NCI-H1048 (cell line): Measurements from ENCODE around the gene TCF25.
"Not testable (repeated sequence)": the region's sequence is repeated elsewhere in the genome, so short reads cannot be mapped to it uniquely, and the experiment has no call there.

Source experiments
- DNase-seq: peaks from one replicate; lab custom pipeline; 2025; lab: John Stamatoyannopoulos, UW

TCF25 gene

GRCh38 chr16:89920723-89921122 lies 47.3 kb downstream of the TCF25 start:
- DNase-seq, result no peak

DNA sequence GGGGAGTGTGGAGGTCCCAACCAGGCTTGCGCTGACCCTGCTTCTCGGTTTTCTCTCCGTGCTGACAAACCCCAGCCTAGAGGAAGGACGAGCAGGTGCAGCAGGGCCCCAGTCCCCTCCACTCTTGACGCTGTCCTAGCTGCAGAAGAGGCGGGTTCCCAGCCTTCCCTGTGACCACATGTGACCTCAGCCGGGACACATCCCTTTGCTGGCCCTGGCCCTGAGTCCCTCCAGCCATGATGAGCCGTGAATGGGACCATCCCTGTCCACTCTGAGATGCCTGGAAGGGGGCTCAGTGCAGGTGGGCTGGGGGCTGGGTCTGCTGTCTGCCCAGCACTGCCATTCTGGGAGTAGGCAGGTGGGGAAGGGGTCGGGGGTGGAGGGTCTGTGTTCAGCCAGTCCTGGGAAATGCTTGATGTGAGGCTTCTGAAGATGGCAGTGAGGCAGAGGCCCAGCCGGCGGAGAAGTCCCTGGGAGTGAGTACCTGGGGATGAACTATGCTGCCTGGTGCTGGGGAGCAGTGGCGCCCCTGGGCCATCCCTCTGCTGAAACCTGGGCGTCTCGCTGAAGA lies 47.8 kb downstream of the TCF25 start:
- DNase-seq, result no peak

DNA sequence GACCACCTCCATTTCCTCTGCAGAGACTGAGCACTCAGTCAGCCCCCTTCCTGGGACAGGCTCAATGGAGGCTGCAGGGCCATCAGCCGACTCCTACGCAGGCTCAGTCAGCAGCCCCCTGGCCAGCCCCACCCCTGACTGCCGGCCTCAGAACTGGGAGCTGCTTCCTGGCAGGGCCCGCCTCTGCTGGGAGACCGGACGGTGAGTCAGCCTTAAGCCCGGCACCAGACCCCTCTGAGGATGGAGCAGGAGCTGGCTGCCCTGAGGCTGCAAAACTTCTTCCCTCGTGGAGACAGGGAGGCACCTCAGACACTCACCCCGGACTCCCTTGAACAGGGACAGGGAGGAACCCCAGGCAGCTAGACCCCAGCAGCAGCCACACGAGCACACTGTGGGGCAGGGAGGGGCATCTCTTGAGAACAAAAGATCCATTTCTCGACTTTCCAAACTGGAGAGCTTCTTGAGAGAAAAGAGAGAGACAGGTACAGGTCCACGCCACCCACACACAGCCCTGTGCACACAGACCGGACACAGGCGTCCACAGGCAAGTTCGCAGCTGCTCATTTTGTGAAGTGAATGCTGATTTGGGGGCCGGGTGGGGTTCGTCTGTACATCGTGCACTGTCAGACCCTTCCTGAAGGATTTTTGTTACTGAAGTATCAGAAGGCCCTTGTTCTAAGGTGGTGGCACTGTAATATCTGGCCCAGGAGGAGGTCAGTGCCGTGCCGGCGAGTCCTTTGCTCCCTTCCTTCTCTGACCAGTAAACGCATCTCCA lies 48.5 kb downstream of the TCF25 start:
- no peak for DNase-seq

- no peak for DNase-seq
Measured at GRCh38 chr16:89922477-89922883, 49.1 kb downstream of the TCF25 start.

GRCh38 chr16:89922884-89923639 lies 49.7 kb downstream of the TCF25 start, which contains the start of gene TUBB3:
TUBB3 (plus strand) TSS chr16:89923342; CDS start chr16:89923402, 60 bp downstream.
- peak; percentile 9 for DNase-seq

DNA sequence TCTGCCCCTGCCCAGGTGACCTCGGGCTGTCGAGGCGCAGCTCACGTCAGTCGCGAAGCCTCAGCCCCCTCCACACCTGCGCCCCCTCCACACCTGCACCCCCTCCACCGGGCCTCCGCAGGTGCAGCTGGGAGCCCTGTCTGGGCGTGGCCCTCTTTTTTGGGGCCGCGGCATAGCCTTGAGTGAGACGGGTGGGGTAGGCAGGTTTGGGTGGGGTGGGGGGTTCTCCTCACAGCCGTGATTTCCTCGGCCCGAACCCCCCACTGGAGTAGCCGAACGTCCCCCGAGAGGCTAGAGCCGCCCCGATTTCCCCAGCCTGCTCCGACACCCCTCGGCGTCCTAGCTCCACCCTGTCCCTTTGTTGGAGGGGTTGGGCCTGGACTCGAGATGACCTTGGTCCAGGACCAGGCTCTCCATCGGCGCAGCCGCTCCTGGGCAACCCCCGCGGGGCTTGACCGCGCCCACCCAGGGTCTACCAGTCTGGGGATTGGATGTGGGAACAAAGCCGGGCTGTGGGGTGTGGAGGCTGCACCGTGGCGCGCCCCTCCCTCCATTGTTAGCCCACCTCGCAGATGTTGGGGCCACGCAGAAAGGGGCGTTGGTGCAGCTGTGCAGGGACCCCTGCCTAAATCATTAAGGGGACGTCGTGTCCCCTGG lies 50.4 kb downstream of the TCF25 start:
- DNase-seq, result no peak

GRCh38 chr16:89924297-89924924 lies 51.0 kb downstream of the TCF25 start:
- DNase-seq, result no peak

- no peak for DNase-seq
Measured at GRCh38 chr16:89924925-89925307, 51.5 kb downstream of the TCF25 start.

- no peak for DNase-seq
Measured at GRCh38 chr16:89925596-89926079, 52.2 kb downstream of the TCF25 start.

DNA sequence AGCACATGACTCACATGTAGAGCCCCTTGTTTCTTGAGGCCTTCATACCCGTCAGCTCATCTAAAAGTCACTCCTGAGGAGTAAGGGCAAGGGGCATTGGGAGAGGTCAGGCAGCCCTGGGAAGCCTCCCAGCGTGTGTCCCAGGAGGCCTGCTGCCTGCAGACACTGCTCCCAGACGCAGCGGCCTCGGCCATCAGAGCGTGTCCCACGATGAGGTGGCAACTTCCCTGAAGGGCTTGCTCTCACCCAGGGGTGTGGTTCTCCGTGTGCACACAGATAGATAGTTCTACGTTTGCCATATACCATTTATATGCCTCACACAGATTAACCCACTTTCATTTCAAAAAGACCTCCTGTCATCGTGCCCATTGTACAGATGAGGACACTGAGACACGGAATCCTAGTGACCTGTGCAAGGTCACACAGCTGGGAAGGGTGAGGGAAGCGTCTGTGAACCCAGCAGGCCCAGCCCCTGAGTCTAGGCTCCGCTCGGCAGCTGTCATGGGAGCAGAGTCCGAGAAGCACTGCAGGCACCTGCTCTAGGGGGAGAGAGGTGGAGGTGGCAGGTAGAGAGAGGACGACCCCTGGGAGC lies 58.0 kb downstream of the TCF25 start:
- no peak for DNase-seq

DNA sequence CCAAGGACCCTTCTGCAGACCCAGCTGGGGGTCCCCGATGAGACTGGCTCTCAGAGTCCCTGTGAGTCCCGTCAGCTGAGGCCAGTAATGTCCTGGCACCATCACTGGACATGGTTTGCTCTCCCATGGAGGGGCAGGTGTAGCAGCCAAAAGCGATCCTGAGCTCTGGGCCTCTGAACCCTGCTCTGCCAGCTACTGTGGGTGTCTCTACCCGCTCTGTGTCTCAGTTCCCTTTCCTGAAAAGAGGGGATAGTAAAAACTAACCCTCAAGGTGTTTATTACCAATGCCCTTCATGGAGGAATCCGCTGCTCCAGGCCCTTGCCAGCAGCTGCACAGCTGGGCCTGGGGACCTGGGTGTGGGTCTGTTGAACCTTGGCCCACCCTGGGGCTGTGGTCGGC lies 58.6 kb downstream of the TCF25 start:
- no peak for DNase-seq

DNA sequence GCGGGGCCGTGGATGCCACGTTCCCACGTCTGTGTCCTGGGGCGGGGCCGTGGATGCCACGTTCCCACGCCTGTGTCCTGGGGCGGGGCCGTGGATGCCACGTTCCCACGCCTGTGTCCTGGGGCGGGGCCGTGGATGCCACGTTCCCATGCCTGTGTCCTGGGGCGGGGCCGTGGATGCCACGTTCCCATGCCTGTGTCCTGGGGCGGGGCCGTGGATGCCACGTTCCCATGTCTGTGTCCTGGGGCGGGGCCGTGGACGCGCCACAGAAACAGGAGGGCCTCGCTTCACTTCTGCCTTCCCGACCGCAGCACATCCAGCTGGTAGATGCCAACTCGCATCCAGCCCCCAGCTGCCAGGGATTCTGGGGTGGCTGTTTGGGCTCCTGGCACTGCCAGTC lies 60.6 kb downstream of the TCF25 start:
- DNase-seq, result not testable (repeated sequence)

- no peak for DNase-seq
Measured at GRCh38 chr16:89934611-89935553, 61.5 kb downstream of the TCF25 start.

GRCh38 chr16:89935620-89936019 lies 62.2 kb downstream of the TCF25 start:
- not testable (repeated sequence) for DNase-seq

DNA sequence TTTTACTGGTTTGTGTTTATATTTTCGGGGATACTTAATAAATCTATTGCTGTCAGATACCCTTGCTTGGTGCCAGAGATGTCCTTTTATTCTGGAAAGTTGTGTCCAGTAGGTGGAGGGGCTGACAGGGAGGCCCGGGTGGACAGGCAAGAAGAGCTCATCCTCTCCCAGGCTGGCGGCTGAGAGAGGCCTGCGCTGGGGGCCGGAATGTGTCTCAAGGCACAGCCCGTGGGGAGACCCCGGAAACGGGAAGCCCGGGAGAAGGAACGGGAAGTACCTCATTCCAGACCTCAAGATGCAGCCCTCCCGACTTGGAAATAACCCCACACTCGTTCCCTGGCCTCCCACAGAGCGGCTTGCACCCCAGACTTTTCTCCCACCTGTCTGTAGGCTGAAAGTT lies 62.6 kb downstream of the TCF25 start:
- DNase-seq, result no peak

GRCh38 chr16:89936508-89936907 lies 63.1 kb downstream of the TCF25 start:
- no peak for DNase-seq

- no peak for DNase-seq
Measured at GRCh38 chr16:89936981-89937380, 63.6 kb downstream of the TCF25 start.

DNA sequence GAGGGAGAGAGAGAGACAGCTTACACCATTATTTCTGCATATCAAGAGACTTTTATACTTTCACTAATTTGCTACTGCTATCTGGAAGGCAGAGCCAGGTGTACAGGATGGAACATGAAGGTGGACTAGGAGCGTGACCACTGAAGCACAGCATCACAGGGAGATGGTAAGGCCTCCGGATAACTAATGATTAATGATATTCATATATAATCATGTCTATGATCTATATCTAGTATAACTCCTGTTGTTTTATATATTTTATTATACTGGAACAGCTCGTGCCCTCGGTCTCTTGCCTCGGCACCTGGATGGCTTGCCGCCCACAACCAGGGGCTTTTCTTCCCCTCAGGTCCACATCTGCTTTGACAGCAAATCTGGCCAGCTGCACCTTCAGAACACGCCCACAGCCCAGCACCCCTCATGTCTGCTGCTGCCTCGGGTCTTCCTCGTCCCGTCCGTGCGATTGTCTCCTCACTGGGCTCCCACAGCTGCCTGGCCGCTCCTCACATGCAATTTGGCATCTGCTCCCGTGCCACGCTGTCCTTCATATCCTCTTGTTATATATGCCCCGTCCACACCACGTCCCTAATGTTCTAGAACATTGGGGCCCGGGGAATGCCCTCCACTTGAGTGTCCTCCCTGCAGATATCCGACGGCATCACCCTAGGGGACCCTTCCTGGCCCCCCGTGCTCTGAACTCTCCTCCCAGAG lies 64.9 kb downstream of the TCF25 start:
- no peak for DNase-seq

- DNase-seq, result no peak
Measured at GRCh38 chr16:89944773-89945172, 71.4 kb downstream of the TCF25 start.

GRCh38 chr16:89945654-89946053 lies 72.3 kb downstream of the TCF25 start:
- DNase-seq, result no peak
